ENCODE measurements around the gene OPN4. TPM values are rescaled to one million over a fixed set of nuclear protein-coding genes. Genes with fewer than 3 reads are reported as not detected.

Gene OPN4
- total RNA-seq, 1 experiment from 2014 or later, result not detected

GRCh38 chr10:86646532-86646931 lies 7.8 kb upstream of the OPN4 start:
- no peaks in the 10 kb centered on the region for H3K4me1 ChIP-seq
- H3K9me3 ChIP-seq, result no peaks in the 10 kb centered on the region
- CTCF ChIA-PET, result no interaction called here
- Mint-ChIP-seq H3K4me1 (ENCODE audit: low read depth, unreplicated experiment) (no peaks in the 10 kb centered on the region), H3K4me3 (ENCODE audit: unreplicated experiment) (no peak overlapping the region), H3K9me3 (ENCODE audit: unreplicated experiment) (no peaks in the 10 kb centered on the region), H3K27ac (ENCODE audit: unreplicated experiment) (no peak overlapping the region), H3K27me3 (ENCODE audit: insufficient read depth, unreplicated experiment) (peaks cover 2% of the 10 kb centered on the region), H3K36me3 (ENCODE audit: insufficient read depth, unreplicated experiment) (no peaks in the 10 kb centered on the region)
- no TSS peak for BruUV-seq (replicated peaks)
- no peaks in the 10 kb centered on the region for H3K36me3 ChIP-seq (ENCODE audit: control insufficient read depth, insufficient read depth, low read length)
- POLR2A ChIA-PET, result no interaction called here
- intact Hi-C loops (cut with micrococcal nuclease; ENCODE audit: unreplicated experiment), result no loop called here
- DNase-seq, result no peak
- no peak for TF ChIP-seq CTCF (IDR thresholded peaks at IDR 0.05; ENCODE audit: insufficient read depth in 1 of 2, low read depth in 1 of 2, low read length in 1 of 2, severe bottlenecking in 1 of 2, unreplicated experiment in 1 of 2)
- H3K27me3 ChIP-seq (replicated peaks; ENCODE audit: control insufficient read depth, insufficient read depth, low read length), result no peaks in the 10 kb centered on the region
- H3K4me3 ChIP-seq (ENCODE audit: low read depth, low read length), result no peak overlapping the region

- Mint-ChIP-seq H3K9me3 (ENCODE audit: unreplicated experiment) (no peaks in the 10 kb centered on the region), H3K36me3 (ENCODE audit: insufficient read depth, unreplicated experiment) (no peaks in the 10 kb centered on the region), H3K4me1 (ENCODE audit: low read depth, unreplicated experiment) (no peaks in the 10 kb centered on the region), H3K4me3 (ENCODE audit: unreplicated experiment) (no peak overlapping the region), H3K27me3 (ENCODE audit: insufficient read depth, unreplicated experiment) (no peaks in the 10 kb centered on the region), H3K27ac (ENCODE audit: unreplicated experiment) (no peak overlapping the region)
- DNase-seq, result no peak
- Histone ChIP-seq H3K4me3 (ENCODE audit: low read depth, low read length) (no peak overlapping the region), H3K4me1 (no peaks in the 10 kb centered on the region), H3K27me3 (replicated peaks; ENCODE audit: control insufficient read depth, insufficient read depth, low read length) (no peaks in the 10 kb centered on the region), H3K36me3 (ENCODE audit: control insufficient read depth, insufficient read depth, low read length) (no peaks in the 10 kb centered on the region), H3K9me3 (no peaks in the 10 kb centered on the region)
- TF ChIP-seq CTCF (IDR thresholded peaks at IDR 0.05; ENCODE audit: insufficient read depth in 1 of 2, low read depth in 1 of 2, low read length in 1 of 2, severe bottlenecking in 1 of 2, unreplicated experiment in 1 of 2), result no peak
- ChIA-PET CTCF (no interaction called here), POLR2A (no interaction called here)
- BruUV-seq (replicated peaks), result no TSS peak
- intact Hi-C loops (cut with micrococcal nuclease; ENCODE audit: unreplicated experiment), result no loop called here
Observed at GRCh38 chr10:86646933-86647332, 7.4 kb upstream of the OPN4 start.

GRCh38 chr10:86647773-86648703 lies 6.3 kb upstream of the OPN4 start:
- intact Hi-C loops (cut with micrococcal nuclease; ENCODE audit: unreplicated experiment), result no loop called here
- CTCF ChIA-PET, result no interaction called here
- Mint-ChIP-seq H3K36me3 (ENCODE audit: insufficient read depth, unreplicated experiment) (no peaks in the 10 kb centered on the region), H3K4me3 (ENCODE audit: unreplicated experiment) (no peak overlapping the region), H3K4me1 (ENCODE audit: low read depth, unreplicated experiment) (no peaks in the 10 kb centered on the region), H3K27me3 (ENCODE audit: insufficient read depth, unreplicated experiment) (no peaks in the 10 kb centered on the region), H3K9me3 (ENCODE audit: unreplicated experiment) (no peaks in the 10 kb centered on the region), H3K27ac (ENCODE audit: unreplicated experiment) (no peak overlapping the region)
- Histone ChIP-seq H3K27me3 (replicated peaks; ENCODE audit: control insufficient read depth, insufficient read depth, low read length) (no peaks in the 10 kb centered on the region), H3K4me3 (ENCODE audit: low read depth, low read length) (no peak overlapping the region), H3K36me3 (ENCODE audit: control insufficient read depth, insufficient read depth, low read length) (no peaks in the 10 kb centered on the region), H3K9me3 (no peaks in the 10 kb centered on the region), H3K4me1 (no peaks in the 10 kb centered on the region)
- no peak for DNase-seq
- POLR2A ChIA-PET, result no interaction called here
- TF ChIP-seq CTCF (IDR thresholded peaks at IDR 0.05; ENCODE audit: insufficient read depth in 1 of 2, low read depth in 1 of 2, low read length in 1 of 2, severe bottlenecking in 1 of 2, unreplicated experiment in 1 of 2), result no peak
- BruUV-seq (replicated peaks), result no TSS peak

All from Caco-2 (cell line).